Omental fat pad (tissue), 4 donors: ENCODE data around the gene EIF4E2. TPM values are rescaled to one million over a fixed set of nuclear protein-coding genes. Genes with fewer than 3 reads are reported as not detected.

ENCODE experiments used
- ATAC-seq: fragments of 150-250 bp; one replicate; pipeline ENCODE4 v1.9.1; 2016; ENCODE audit warnings: mild to moderate bottlenecking, moderate library complexity; ENCODE audit not compliant: low FRiP score
- DNase-seq: peaks from one replicate; pipeline ENCODE4 v3.0.0-alpha.2; 2019; ENCODE audit warnings: low spot score
- CTCF ChIP-seq, 3 donors: fragments of 450-650 bp; IDR thresholded peaks; one replicate each; pipeline ENCODE4 v1.5.1; 2016 to 2017; ENCODE audit warnings: antibody characterized with exemption in 3 of 3, mild to moderate bottlenecking in 3 of 3, moderate library complexity in 2 of 3
- total RNA-seq, 4 donors: library from RNA; depleted of rRNA; stranded (reverse); fragments of >200 nt; gene quantifications; one replicate each; pipeline ENCODE4 v1.1.0, GENCODE V29; 2016

EIF4E2 gene
- total RNA-seq, 4 donors from 2014 or later, result 32.2 to 45.4 (median 37.8) TPM

- ATAC-seq (no peak), DNase-seq (no peak)
Observed at GRCh38 chr2:232503809-232504323, 46.6 kb upstream of the EIF4E2 start.

DNA sequence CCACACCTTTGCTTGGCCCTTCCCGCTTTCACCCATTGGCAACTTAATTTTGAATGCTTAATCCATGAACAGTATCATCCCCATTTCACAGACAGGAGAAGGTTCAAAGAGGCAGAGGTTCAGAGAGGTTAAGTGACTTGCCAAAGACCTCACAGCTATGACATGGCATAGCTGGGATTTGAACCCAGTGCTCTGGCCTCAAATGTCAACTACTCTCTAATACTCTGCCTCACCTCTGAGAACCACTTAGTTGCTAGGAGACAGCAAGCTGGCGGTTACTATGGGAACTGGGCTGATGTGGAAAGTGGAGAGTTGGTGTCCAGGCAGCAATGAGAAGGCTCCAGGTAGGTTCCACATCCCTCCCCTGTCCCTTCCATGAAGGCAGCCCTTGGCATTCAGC lies 46.1 kb upstream of the EIF4E2 start:
- TF ChIP-seq CTCF (IDR thresholded peaks at IDR 0.05), result no peak
- ATAC-seq (no peak), DNase-seq (no peak)

More at GRCh38 chr2:232503809-232504323, 46.6 kb upstream of the EIF4E2 start:
- TF ChIP-seq CTCF (IDR thresholded peaks at IDR 0.05), result no peak

DNA sequence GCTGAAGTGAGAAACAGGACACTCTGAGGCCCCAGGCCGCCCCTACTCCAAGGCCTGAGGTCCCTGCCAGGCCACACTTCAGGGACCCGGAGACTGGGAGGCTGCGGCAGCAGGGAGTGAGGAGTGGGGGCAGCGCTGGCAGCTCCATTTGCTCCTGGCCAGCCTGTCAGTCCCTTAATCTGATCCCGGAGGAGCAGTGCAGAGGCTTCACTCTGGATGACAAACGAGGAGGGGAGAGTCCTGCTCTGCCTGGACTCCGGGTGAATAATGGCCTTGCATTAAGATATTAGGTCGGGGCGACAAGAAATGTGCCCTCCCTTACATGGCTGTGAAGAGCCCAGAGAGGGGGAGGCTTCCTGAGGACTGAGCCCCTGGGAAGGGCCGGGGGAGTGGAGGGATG lies 44.6 kb upstream of the EIF4E2 start:
- TF ChIP-seq CTCF (IDR thresholded peaks at IDR 0.05), result no peak
- ATAC-seq (no peak), DNase-seq (no peak)

DNA sequence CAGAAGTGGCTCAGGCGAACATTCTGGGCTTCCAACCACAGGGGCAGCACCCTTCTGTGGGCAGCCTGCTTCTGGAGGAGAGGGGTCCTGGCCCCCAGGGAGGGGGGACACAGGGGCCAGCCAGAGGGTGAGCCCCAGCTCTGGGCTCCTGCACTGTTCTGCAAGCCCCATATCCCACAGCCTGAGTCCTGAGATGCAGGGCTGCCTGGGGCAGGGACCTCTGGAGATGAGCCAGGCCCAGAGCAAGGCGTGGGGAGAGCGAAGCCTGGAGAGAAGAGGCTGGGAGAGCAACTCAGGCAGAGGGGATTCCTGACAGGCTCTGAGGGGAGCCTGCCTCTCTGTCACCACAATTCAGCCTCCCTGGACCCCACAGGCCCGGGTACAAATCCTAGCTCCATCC lies 43.8 kb upstream of the EIF4E2 start:
- no peak for ATAC-seq
- TF ChIP-seq CTCF (IDR thresholded peaks at IDR 0.05), result no peak
- DNase-seq, result no peak

GRCh38 chr2:232508251-232508650 lies 42.2 kb upstream of the EIF4E2 start:
- TF ChIP-seq CTCF (IDR thresholded peaks at IDR 0.05), result no peak
- ATAC-seq (no peak), DNase-seq (no peak)

DNA sequence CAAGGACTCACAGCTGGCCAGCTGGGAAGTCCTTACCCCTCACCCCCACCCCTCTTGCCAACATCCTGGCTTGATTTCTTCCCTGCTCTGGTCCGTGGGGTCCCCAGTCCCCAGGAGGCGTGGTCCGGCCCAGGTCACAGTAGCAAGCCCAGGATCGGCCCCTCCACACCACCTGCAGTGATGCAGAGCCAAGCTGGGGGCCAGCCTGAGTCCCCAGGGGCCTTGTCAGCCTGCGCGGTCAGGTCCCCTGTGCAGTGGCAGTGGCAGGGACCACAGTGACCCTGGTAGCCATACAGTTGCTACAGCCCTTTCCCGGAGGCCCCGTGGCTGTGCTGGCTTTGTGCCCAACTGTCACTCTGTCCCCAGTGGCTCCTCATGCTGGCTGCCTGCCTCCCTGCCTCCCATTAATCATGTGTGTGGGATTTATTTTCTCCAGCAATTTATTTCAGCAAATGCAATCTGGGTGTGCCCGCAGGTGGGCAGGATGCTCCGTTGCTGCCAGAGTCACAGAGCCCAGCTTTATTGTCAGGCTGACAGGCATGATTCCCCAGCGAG lies 39.1 kb upstream of the EIF4E2 start:
- no peak for ATAC-seq
- TF ChIP-seq CTCF (IDR thresholded peaks at IDR 0.05), result no peak
- no peak for DNase-seq

- no peak for TF ChIP-seq CTCF (IDR thresholded peaks at IDR 0.05)
- no peak for DNase-seq
- ATAC-seq, result no peak
Observed at GRCh38 chr2:232512602-232513001, 37.9 kb upstream of the EIF4E2 start.
